Ascending aorta (tissue), 2 donors: ENCODE data around the gene UNC45A. TPM values are rescaled to one million over a fixed set of nuclear protein-coding genes. Genes with fewer than 3 reads are reported as not detected.
A peak's percentile ranks its signal among the peaks of the same experiment; 100 is the strongest.

Experiments
- DNase-seq, 2 donors: peaks; one replicate each; pipeline ENCODE4 v3.0.0-alpha.2; 2019; ENCODE audit warnings: low spot score in 2 of 2
- H3K27ac ChIP-seq, 2 donors: fragments of 200-600 bp; sonication (generic); one replicate each; pipeline ENCODE4 v1.5.1; 2016 to 2017; ENCODE audit warnings: mild to moderate bottlenecking in 1 of 2
- H3K27me3 ChIP-seq: fragments of 200-600 bp; sonication (generic); one replicate; pipeline ENCODE4 v1.5.1; 2017
- H3K36me3 ChIP-seq, 2 donors: fragments of 200-600 bp; sonication (generic); one replicate each; pipeline ENCODE4 v1.5.1; 2016
- H3K4me1 ChIP-seq, 2 donors: fragments of 200-600 bp; sonication (generic); one replicate each; pipeline ENCODE4 v1.5.1; 2016 to 2017; ENCODE audit warnings: mild to moderate bottlenecking in 1 of 2
- H3K4me3 ChIP-seq, 2 donors: fragments of 200-600 bp; sonication (generic); one replicate each; pipeline ENCODE4 v1.5.1; 2016 to 2017; ENCODE audit warnings: mild to moderate bottlenecking in 1 of 2
- H3K9me3 ChIP-seq, 2 donors: fragments of 200-600 bp; sonication (generic); one replicate each; pipeline ENCODE4 v1.5.1; 2016
- intact Hi-C: fragments of 100-400 bp; cut with DNase I; formaldehyde crosslinking; loops from one replicate; pipeline ENCODE4 v1.15.1; 2023
- total RNA-seq: library from RNA; depleted of rRNA; stranded (reverse); fragments of >200 nt; gene quantifications from one replicate; pipeline ENCODE4 v1.1.0, GENCODE V29; 2016
- TF ChIP-seq, protein P1 (sequence below), 3 experiments: fragments of 200-600 bp in 2 of 3; fragments of 450-650 bp in 1 of 3; sonication (generic) in 2 of 3; IDR thresholded peaks; one replicate each; pipeline ENCODE4 v1.5.1; 2016 to 2019; ENCODE audit warnings: antibody characterized with exemption in 3 of 3, mild to moderate bottlenecking in 1 of 3, moderate library complexity in 1 of 3

The UNC45A gene
- total RNA-seq, 1 donor from 2014 or later: 73.5 TPM

DNA sequence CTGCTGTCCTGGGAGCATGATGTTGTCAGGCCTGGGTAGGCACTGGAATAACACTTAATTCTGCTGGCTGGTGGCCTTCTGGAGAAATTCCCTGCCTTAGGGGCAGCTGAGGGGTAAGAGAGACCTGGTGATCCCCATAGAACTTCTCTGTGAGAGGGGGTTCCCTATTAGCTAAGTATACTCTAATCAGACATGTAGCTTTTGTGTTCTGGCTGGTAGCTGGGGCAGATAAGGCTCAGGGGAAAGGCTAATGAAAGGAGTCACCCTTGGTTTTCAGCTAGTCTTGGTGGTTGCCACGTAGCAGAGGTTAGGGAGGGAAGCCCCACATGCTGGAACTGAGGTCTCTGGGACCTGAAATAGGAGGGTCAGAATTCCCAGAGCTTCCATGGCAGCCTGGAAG is 1.8 kb upstream of the UNC45A start:
- intact Hi-C loops: loop anchor here (5.0 to 10.0 kb wide), 2 partner anchors 46 to 928 kb away; partner anchors contain the start of gene ZNF710

GRCh38 chr15:90934256-90934948 is 683 bp upstream of the UNC45A start:
- H3K27ac ChIP-seq: peak overlapping the region; percentile 81 to 85
- TF ChIP-seq, protein P1, sequence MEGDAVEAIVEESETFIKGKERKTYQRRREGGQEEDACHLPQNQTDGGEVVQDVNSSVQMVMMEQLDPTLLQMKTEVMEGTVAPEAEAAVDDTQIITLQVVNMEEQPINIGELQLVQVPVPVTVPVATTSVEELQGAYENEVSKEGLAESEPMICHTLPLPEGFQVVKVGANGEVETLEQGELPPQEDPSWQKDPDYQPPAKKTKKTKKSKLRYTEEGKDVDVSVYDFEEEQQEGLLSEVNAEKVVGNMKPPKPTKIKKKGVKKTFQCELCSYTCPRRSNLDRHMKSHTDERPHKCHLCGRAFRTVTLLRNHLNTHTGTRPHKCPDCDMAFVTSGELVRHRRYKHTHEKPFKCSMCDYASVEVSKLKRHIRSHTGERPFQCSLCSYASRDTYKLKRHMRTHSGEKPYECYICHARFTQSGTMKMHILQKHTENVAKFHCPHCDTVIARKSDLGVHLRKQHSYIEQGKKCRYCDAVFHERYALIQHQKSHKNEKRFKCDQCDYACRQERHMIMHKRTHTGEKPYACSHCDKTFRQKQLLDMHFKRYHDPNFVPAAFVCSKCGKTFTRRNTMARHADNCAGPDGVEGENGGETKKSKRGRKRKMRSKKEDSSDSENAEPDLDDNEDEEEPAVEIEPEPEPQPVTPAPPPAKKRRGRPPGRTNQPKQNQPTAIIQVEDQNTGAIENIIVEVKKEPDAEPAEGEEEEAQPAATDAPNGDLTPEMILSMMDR (IDR thresholded peaks at IDR 0.05): peak; percentile 71 to 94 (median 92)
- peak overlapping the region; percentile 72 to 77 for H3K4me3 ChIP-seq
- no peaks in the 10 kb centered on the region for H3K27me3 ChIP-seq
- peaks cover 12 to 33% of the 10 kb centered on the region in 2 donors for H3K4me1 ChIP-seq
- peaks cover 6 to 17% of the 10 kb centered on the region in 2 donors for H3K36me3 ChIP-seq
- intact Hi-C loops: loop anchor here (2.0 to 10.0 kb wide), 3 partner anchors 22 to 930 kb away; partner anchors contain the start of gene ZNF710
- DNase-seq: peak; percentile 54 to 93
- no peaks in the 10 kb centered on the region for H3K9me3 ChIP-seq

More for the DNA sequence above, 1.8 kb upstream of the UNC45A start:
- Histone ChIP-seq H3K4me1 (peaks cover 12 to 33% of the 10 kb centered on the region in 2 donors), H3K9me3 (no peaks in the 10 kb centered on the region), H3K27ac (peak overlapping the region in 1 of 2 donors; percentile 88), H3K36me3 (peaks cover 0 to 6% of the 10 kb centered on the region in 2 donors), H3K4me3 (no peak overlapping the region), H3K27me3 (no peaks in the 10 kb centered on the region)
- DNase-seq: no peak
- TF ChIP-seq, protein P1 (IDR thresholded peaks at IDR 0.05): no peak

GRCh38 chr15:90936823-90937222 is 1.7 kb downstream of the UNC45A start:
- Histone ChIP-seq H3K27ac (no peak overlapping the region), H3K27me3 (no peaks in the 10 kb centered on the region), H3K36me3 (peaks cover 30 to 41% of the 10 kb centered on the region in 2 donors), H3K4me1 (peaks cover 7 to 22% of the 10 kb centered on the region in 2 donors), H3K9me3 (no peaks in the 10 kb centered on the region), H3K4me3 (no peak overlapping the region)
- no peak for DNase-seq
- intact Hi-C loops: loop anchor here (5.0 to 10.0 kb wide), 2 partner anchors 220 to 932 kb away; partner anchors contain the start of genes BLM and ZNF710
- TF ChIP-seq, protein P1 (IDR thresholded peaks at IDR 0.05): no peak

- intact Hi-C loops: loop anchor here (5.0 to 10.0 kb wide), 2 partner anchors 221 to 933 kb away; partner anchors contain the start of genes BLM and ZNF710
- Histone ChIP-seq H3K27ac (no peak overlapping the region), H3K9me3 (no peaks in the 10 kb centered on the region), H3K36me3 (peaks cover 45 to 56% of the 10 kb centered on the region in 2 donors), H3K4me3 (no peak overlapping the region), H3K27me3 (no peaks in the 10 kb centered on the region), H3K4me1 (peaks cover 7 to 17% of the 10 kb centered on the region in 2 donors)
- TF ChIP-seq, protein P1 (IDR thresholded peaks at IDR 0.05): no peak
- no peak for DNase-seq
These were observed 3.2 kb downstream of the UNC45A start for GRCh38 chr15:90938261-90938660.

DNA sequence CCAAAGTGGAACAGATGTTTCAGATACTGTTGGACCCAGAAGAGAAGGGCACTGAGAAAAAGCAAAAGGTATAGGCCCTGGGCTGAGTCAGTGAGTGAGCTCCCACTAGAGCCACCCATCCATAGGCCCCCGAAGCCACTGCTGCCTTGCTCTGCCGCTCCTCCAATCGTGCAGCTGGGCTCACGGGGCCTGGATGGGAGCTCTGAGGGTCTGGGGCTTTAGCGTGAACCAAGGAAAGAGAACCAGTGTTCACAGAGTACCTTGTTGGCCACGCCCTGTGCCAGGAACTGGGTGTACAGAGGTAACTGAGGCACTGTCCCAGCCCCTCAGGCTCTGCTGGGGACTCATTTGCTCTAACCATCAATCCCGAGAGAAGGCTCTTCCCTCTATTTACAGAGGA is 4.7 kb downstream of the UNC45A start:
- Histone ChIP-seq H3K4me3 (no peak overlapping the region), H3K36me3 (peaks cover 60 to 71% of the 10 kb centered on the region in 2 donors), H3K27ac (no peak overlapping the region), H3K27me3 (no peaks in the 10 kb centered on the region), H3K4me1 (peaks cover 7 to 10% of the 10 kb centered on the region in 2 donors), H3K9me3 (no peaks in the 10 kb centered on the region)
- no peak for DNase-seq
- intact Hi-C loops: loop anchor here (5.0 to 10.0 kb wide), 2 partner anchors 222 to 935 kb away; partner anchors contain the start of genes BLM and ZNF710
- TF ChIP-seq, protein P1 (IDR thresholded peaks at IDR 0.05): no peak
